ENCODE data around the gene COX4I1. TPM values are rescaled to one million over a fixed set of nuclear protein-coding genes. Genes with fewer than 3 reads are reported as not detected.

The COX4I1 gene
- total and polyA plus RNA-seq, 5 donors from 2014 or later = 476 to 1,194 (median 1,113) TPM

DNA sequence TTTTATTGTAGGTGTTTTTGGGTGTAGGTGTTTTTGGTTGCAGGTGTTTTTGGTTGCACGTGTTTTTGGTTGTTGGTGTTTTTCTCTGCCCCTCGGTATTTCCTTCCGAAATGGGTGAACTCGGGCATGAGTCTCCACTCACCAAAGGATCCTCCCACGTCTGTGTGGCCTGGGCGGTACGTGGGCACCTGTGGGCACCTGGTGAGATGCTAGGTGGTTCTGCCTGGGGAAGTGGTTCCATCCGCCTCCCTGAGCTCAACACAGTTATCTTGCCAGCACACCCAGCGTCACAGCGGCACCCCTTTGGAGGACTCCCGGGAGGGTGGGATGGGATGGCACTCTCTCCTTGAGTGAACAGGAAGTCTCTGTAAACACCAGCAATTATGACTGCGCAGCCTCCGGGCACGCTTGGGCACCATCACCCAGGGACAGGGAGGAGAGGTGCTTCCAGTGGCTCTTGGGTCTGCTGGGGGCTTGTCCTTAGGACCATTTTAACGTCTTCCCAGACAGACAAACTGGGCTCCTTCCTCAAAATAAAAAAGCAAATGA, 29.8 kb downstream of the COX4I1 start:
- H3K27me3 Mint-ChIP-seq = peaks cover 9% of the 10 kb centered on the region
- H3K27ac Mint-ChIP-seq = peak overlapping the region in 2 of 3 donors; percentile 44 to 45
- H3K4me1 Mint-ChIP-seq = peaks cover 0 to 12% (median 0%) of the 10 kb centered on the region in 4 donors
- peak overlapping the region in 1 of 4 donors; percentile 70 for H3K4me3 Mint-ChIP-seq
- H3K36me3 Mint-ChIP-seq = no peaks in the 10 kb centered on the region
- Histone ChIP-seq H3K27ac (ENCODE audit: insufficient read depth, low read length, poor library complexity, severe bottlenecking) (no peak overlapping the region), H3K4me1 (ENCODE audit: control insufficient read depth, insufficient read depth, low read length, poor library complexity, severe bottlenecking) (peaks cover 3% of the 10 kb centered on the region), H3K36me3 (ENCODE audit: control insufficient read depth, insufficient read depth, low read length) (no peaks in the 10 kb centered on the region), H3K9me3 (ENCODE audit: control insufficient read depth in 2 of 2, low read length in 2 of 2) (no peaks in the 10 kb centered on the region), H3K4me3 (ENCODE audit: low read depth, low read length) (no peak overlapping the region), H3K27me3 (ENCODE audit: control insufficient read depth, insufficient read depth, low read length) (no peaks in the 10 kb centered on the region)
- ATAC-seq (ENCODE audit: low read depth in 2 of 2) (no peak), DNase-seq (no peak)
- H3K9me3 Mint-ChIP-seq = peaks cover 0 to 4% (median 3%) of the 10 kb centered on the region in 7 donors

GRCh38 chr16:85829751-85830445, 30.4 kb downstream of the COX4I1 start:
- no peak for ATAC-seq (ENCODE audit: low read depth in 2 of 2)
- Histone ChIP-seq H3K27ac (ENCODE audit: insufficient read depth, low read length, poor library complexity, severe bottlenecking) (no peak overlapping the region), H3K27me3 (ENCODE audit: control insufficient read depth, insufficient read depth, low read length) (no peaks in the 10 kb centered on the region), H3K4me1 (ENCODE audit: control insufficient read depth, insufficient read depth, low read length, poor library complexity, severe bottlenecking) (peaks cover 3% of the 10 kb centered on the region), H3K4me3 (ENCODE audit: low read depth, low read length) (no peak overlapping the region), H3K36me3 (ENCODE audit: control insufficient read depth, insufficient read depth, low read length) (no peaks in the 10 kb centered on the region), H3K9me3 (ENCODE audit: control insufficient read depth in 2 of 2, low read length in 2 of 2) (no peaks in the 10 kb centered on the region)
- peaks cover 9% of the 10 kb centered on the region for H3K27me3 Mint-ChIP-seq
- DNase-seq = no peak
- H3K27ac Mint-ChIP-seq = no peak overlapping the region
- H3K4me1 Mint-ChIP-seq = peaks cover 0 to 12% (median 0%) of the 10 kb centered on the region in 4 donors
- no peaks in the 10 kb centered on the region for H3K36me3 Mint-ChIP-seq
- H3K9me3 Mint-ChIP-seq = peaks cover 0 to 4% (median 3%) of the 10 kb centered on the region in 7 donors
- peak overlapping the region in 1 of 4 donors; percentile 70 for H3K4me3 Mint-ChIP-seq

GRCh38 chr16:85830821-85831220, 31.3 kb downstream of the COX4I1 start:
- Histone ChIP-seq H3K27ac (ENCODE audit: insufficient read depth, low read length, poor library complexity, severe bottlenecking) (no peak overlapping the region), H3K36me3 (ENCODE audit: control insufficient read depth, insufficient read depth, low read length) (no peaks in the 10 kb centered on the region), H3K9me3 (ENCODE audit: control insufficient read depth in 2 of 2, low read length in 2 of 2) (no peaks in the 10 kb centered on the region), H3K4me1 (ENCODE audit: control insufficient read depth, insufficient read depth, low read length, poor library complexity, severe bottlenecking) (peaks cover 3% of the 10 kb centered on the region), H3K4me3 (ENCODE audit: low read depth, low read length) (no peak overlapping the region), H3K27me3 (ENCODE audit: control insufficient read depth, insufficient read depth, low read length) (no peaks in the 10 kb centered on the region)
- no peaks in the 10 kb centered on the region for H3K36me3 Mint-ChIP-seq
- ATAC-seq (ENCODE audit: low read depth in 2 of 2) (no peak), DNase-seq (no peak)
- H3K9me3 Mint-ChIP-seq = peaks cover 0 to 4% (median 3%) of the 10 kb centered on the region in 7 donors
- no peak overlapping the region for H3K4me3 Mint-ChIP-seq
- no peak overlapping the region for H3K27ac Mint-ChIP-seq
- H3K4me1 Mint-ChIP-seq = peaks cover 0 to 12% (median 0%) of the 10 kb centered on the region in 4 donors
- peaks cover 9% of the 10 kb centered on the region for H3K27me3 Mint-ChIP-seq

- Histone ChIP-seq H3K27ac (ENCODE audit: insufficient read depth, low read length, poor library complexity, severe bottlenecking) (no peak overlapping the region), H3K4me1 (ENCODE audit: control insufficient read depth, insufficient read depth, low read length, poor library complexity, severe bottlenecking) (peaks cover 3% of the 10 kb centered on the region), H3K4me3 (ENCODE audit: low read depth, low read length) (no peak overlapping the region), H3K36me3 (ENCODE audit: control insufficient read depth, insufficient read depth, low read length) (no peaks in the 10 kb centered on the region), H3K9me3 (ENCODE audit: control insufficient read depth in 2 of 2, low read length in 2 of 2) (no peaks in the 10 kb centered on the region), H3K27me3 (ENCODE audit: control insufficient read depth, insufficient read depth, low read length) (no peaks in the 10 kb centered on the region)
- no peak overlapping the region for H3K27ac Mint-ChIP-seq
- no peaks in the 10 kb centered on the region for H3K36me3 Mint-ChIP-seq
- H3K4me1 Mint-ChIP-seq = peaks cover 0 to 12% (median 0%) of the 10 kb centered on the region in 4 donors
- no peak for DNase-seq
- peaks cover 0 to 4% (median 3%) of the 10 kb centered on the region in 7 donors for H3K9me3 Mint-ChIP-seq
- no peak overlapping the region for H3K4me3 Mint-ChIP-seq
- ATAC-seq (ENCODE audit: low read depth in 2 of 2) = peak in 1 of 2 donors; percentile 37
- peaks cover 11% of the 10 kb centered on the region for H3K27me3 Mint-ChIP-seq
Measured at GRCh38 chr16:85832570-85833218, 33.2 kb downstream of the COX4I1 start.

DNA sequence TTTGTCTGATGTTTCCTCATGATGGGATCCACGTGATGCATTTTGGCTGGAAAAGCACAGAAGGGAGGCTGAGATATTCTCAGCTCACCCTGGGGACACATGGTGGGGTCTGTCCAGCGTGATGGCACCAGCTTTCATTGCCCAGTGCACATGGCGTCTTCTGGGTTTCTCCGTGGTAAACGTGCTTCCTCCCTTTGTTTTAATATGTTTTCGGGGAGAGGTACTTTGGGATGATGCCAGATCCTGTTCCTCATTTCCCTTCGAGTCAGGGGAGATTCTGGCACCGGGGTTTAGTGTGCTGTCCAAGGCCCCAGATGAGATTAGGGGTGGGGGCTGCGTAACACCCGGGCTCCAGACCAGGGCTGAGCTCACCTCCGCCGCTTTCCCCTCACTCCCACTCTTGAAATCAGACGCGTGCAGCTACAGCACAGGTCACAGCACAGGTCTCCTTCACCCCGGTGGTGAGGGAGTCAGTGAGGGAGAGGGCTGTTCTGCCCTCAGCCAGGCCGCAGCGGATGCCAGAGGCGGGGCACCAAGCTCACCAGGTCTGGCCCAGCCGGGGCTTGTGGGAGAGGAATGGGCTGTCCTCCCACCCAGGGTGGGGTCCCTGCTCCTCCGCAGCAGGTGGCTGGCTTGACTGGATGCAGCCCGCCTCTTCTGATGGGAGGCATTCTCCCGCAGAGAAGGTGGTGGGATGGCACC, 33.9 kb downstream of the COX4I1 start:
- DNase-seq (no peak), ATAC-seq (ENCODE audit: low read depth in 2 of 2) (no peak)
- Histone ChIP-seq H3K27ac (ENCODE audit: insufficient read depth, low read length, poor library complexity, severe bottlenecking) (no peak overlapping the region), H3K27me3 (ENCODE audit: control insufficient read depth, insufficient read depth, low read length) (no peaks in the 10 kb centered on the region), H3K4me1 (ENCODE audit: control insufficient read depth, insufficient read depth, low read length, poor library complexity, severe bottlenecking) (peaks cover 3% of the 10 kb centered on the region), H3K9me3 (ENCODE audit: control insufficient read depth in 2 of 2, low read length in 2 of 2) (no peaks in the 10 kb centered on the region), H3K36me3 (ENCODE audit: control insufficient read depth, insufficient read depth, low read length) (no peaks in the 10 kb centered on the region), H3K4me3 (ENCODE audit: low read depth, low read length) (no peak overlapping the region)
- peaks cover 0 to 12% (median 0%) of the 10 kb centered on the region in 4 donors for H3K4me1 Mint-ChIP-seq
- H3K4me3 Mint-ChIP-seq = no peak overlapping the region
- H3K9me3 Mint-ChIP-seq = peaks cover 0 to 4% (median 3%) of the 10 kb centered on the region in 7 donors
- H3K27ac Mint-ChIP-seq = no peak overlapping the region
- no peaks in the 10 kb centered on the region for H3K36me3 Mint-ChIP-seq
- H3K27me3 Mint-ChIP-seq = peaks cover 16% of the 10 kb centered on the region

DNA sequence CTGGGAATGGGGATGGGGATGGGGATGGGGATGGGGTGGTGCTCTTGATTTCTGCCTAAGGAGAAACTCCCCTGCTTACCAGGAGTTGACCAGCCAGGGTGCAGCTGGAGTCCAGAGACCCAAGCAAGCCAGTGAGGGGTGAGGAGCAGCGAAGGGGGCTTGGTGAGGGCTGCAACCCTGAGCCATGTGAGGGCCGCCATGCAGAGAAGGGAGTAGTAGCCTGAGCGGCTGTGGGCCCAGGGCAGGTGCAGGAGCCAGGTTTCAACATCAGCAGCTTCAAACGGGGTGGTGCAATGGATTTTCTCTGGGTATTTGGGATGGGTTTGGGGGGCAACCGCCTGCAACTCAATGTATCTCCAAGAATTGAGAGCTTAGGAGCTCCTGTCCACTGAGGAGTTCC, 35.2 kb downstream of the COX4I1 start:
- ATAC-seq (ENCODE audit: low read depth in 2 of 2) (no peak), DNase-seq (no peak)
- no peaks in the 10 kb centered on the region for H3K36me3 Mint-ChIP-seq
- H3K27ac Mint-ChIP-seq = no peak overlapping the region
- Histone ChIP-seq H3K27me3 (ENCODE audit: control insufficient read depth, insufficient read depth, low read length) (no peaks in the 10 kb centered on the region), H3K27ac (ENCODE audit: insufficient read depth, low read length, poor library complexity, severe bottlenecking) (no peak overlapping the region), H3K4me1 (ENCODE audit: control insufficient read depth, insufficient read depth, low read length, poor library complexity, severe bottlenecking) (no peaks in the 10 kb centered on the region), H3K4me3 (ENCODE audit: low read depth, low read length) (no peak overlapping the region), H3K36me3 (ENCODE audit: control insufficient read depth, insufficient read depth, low read length) (no peaks in the 10 kb centered on the region), H3K9me3 (ENCODE audit: control insufficient read depth in 2 of 2, low read length in 2 of 2) (no peaks in the 10 kb centered on the region)
- no peak overlapping the region for H3K4me3 Mint-ChIP-seq
- no peaks in the 10 kb centered on the region for H3K4me1 Mint-ChIP-seq
- peaks cover 22% of the 10 kb centered on the region for H3K27me3 Mint-ChIP-seq
- H3K9me3 Mint-ChIP-seq = peaks cover 0 to 3% (median 0%) of the 10 kb centered on the region in 7 donors

DNA sequence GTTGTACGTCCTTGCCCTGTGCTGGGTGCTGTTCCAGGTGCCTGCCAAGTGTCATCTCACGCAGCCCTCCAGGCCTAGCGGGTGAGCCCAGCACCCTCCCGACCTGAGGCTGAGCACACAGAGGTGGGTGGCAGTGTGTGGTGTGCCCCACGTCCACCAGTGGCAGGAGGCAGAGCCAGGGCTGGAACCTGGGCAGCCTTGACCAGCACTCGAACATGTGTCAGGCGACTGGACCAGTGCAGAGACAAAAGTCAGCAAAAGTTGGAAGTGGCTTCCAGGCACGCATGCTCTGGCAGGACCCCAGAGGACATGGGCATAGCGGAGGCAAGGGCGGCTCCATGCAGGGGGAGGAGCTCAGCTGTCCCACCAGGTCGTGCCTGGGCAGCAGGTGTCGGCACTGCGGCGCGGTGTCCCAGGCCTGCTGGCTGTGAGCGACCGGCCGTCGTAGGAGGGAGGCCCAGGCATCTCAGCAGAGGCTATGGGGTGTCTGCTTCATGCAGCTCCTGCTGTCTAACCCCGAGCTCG, 35.8 kb downstream of the COX4I1 start:
- H3K27me3 Mint-ChIP-seq = peaks cover 22% of the 10 kb centered on the region
- H3K4me1 ChIP-seq (ENCODE audit: control insufficient read depth, insufficient read depth, low read length, poor library complexity, severe bottlenecking) = no peaks in the 10 kb centered on the region
- DNase-seq (no peak), ATAC-seq (ENCODE audit: low read depth in 2 of 2) (no peak)
- H3K27ac Mint-ChIP-seq = no peak overlapping the region
- H3K27ac ChIP-seq (ENCODE audit: insufficient read depth, low read length, poor library complexity, severe bottlenecking) = no peak overlapping the region
- peaks cover 0 to 3% (median 0%) of the 10 kb centered on the region in 7 donors for H3K9me3 Mint-ChIP-seq
- H3K4me1 Mint-ChIP-seq = no peaks in the 10 kb centered on the region
- no peaks in the 10 kb centered on the region for H3K27me3 ChIP-seq (ENCODE audit: control insufficient read depth, insufficient read depth, low read length)
- no peak overlapping the region for H3K4me3 Mint-ChIP-seq
- no peaks in the 10 kb centered on the region for H3K36me3 Mint-ChIP-seq
- no peak overlapping the region for H3K4me3 ChIP-seq (ENCODE audit: low read depth, low read length)
- H3K9me3 ChIP-seq (ENCODE audit: control insufficient read depth in 2 of 2, low read length in 2 of 2) = no peaks in the 10 kb centered on the region
- H3K36me3 ChIP-seq (ENCODE audit: control insufficient read depth, insufficient read depth, low read length) = no peaks in the 10 kb centered on the region

Data from CD4-positive, CD25-positive, alpha-beta regulatory T cell (primary cell).